ENCODE data around the gene MEIKIN.
A peak's percentile ranks its signal among the peaks of the same experiment; 100 is the strongest.
"Not testable (repeated sequence)": the region's sequence is repeated elsewhere in the genome, so short reads cannot be mapped to it uniquely, and the experiment has no call there.

Gene MEIKIN

DNA sequence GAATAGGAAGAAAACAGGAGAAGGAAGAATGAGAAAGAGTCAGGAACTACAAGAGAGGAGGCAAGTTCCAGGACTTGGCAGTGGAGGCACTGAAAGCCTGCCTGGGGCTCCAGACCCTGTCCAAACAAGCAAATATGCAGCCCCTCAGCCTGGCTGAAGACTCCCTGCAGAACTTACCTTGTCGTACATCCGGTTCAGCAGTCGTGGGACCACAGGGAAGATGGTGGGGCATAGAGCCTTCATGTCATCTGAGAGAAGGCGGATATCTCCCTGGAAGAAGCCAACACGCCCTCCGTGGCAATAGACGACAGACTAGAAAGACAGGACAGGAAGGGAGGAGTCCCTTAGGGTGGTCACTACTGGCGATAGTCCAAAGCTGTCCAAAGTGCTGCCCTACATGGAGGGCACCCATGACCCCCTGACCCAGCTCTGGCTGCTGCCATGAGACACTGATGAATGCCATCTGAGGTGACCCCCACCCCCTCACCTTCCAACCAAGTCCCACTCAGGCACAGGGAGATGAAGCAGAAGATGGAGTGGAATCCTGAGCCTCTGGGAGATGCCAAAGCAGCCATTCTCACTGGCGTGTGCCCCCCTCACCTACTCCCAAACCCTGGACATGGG is 27.7 kb upstream of the MEIKIN start:
- DNase-seq, result no peak

DNA sequence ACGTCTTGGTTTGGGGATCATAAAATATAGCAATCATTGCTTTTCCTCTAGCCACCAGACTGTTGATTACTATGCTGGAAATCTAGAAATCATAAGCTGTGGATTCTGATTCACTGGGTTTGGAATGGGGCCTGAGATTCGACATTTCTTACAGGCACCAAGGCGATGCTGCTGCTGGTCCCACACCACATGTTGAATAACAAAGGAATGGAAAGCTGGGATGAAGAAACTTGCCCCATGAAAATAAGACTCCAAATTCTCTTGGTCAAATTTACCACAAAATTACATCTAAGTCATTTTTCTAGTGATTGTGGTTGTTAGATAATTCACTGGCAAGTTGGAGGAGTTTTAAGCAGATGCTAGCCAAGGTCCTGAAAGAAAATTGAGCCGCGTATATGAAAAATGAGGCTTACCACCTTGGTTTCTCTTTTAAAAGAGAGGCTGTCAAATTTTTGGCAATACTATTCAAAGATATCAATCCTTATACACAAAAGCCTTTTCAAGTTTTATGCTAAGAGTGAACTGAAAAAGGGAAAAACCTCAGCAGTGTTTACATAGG is 23.0 kb upstream of the MEIKIN start:
- no peak for DNase-seq

DNA sequence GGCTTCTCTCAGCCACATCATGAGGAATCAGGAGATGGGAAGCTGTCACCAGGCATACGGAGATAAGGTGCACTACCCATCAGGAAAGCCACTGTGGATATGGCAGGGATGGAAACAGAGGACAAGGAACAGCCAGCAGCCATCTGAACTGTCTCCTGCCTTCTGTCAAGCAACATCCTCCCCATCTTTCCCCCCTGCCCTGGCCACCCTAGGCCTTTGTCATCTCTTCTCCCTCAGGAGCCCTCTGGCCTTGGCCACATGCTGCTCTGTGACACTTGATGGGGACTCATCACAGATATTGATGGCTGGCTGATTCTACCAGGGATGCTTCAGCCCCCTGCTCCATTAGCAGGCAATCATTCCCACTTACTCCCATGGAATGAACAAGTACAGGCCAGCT is 21.1 kb upstream of the MEIKIN start:
- DNase-seq, result no peak

DNA sequence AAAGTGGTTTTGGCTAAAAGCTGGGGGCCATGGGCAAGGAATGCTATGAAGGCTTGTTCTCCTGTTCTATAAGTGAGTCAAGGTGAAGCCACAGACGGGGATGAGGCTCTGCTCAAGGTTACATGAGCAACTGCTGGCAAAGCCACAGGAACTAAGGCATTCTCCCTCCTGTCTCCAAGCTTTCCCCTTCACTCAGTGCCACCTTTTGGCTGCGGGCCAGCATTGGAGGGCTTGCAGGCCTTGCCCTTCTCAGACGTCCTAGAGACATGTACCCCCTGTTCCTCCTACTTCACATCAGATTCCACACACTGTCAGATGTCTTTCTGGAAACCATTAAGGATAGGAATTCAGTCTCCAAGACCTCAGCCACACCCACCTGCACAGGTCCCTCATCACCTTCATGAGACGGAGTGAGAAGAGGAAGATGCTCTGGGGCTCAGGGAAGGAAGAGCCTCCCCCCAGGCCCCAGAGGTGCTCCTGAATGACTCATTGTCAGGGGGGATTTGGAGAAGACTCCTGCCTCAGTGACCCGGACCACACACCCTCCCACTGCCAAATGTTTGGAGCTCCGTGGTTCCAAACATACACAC is 20.5 kb upstream of the MEIKIN start:
- DNase-seq, result no peak

DNA sequence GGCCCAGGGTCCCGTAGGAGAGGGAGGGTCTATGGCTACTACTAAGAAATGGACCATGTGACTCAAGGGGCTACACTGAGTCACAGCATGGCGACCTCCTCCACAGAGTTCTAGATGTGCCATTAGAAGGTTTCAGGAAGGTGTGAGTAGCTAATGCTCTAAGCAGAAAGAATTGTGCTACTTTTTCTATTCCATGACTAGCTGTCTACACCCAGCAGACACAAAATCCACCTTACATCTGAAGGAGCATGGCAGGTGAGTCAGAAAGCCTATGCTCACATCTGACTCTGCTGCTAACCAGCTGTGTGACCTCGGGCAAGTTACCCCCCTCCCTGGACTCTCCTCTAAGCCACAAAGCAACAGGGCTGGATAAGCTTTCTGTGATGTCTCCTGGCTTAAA is 14.4 kb upstream of the MEIKIN start:
- DNase-seq, result no peak

DNA sequence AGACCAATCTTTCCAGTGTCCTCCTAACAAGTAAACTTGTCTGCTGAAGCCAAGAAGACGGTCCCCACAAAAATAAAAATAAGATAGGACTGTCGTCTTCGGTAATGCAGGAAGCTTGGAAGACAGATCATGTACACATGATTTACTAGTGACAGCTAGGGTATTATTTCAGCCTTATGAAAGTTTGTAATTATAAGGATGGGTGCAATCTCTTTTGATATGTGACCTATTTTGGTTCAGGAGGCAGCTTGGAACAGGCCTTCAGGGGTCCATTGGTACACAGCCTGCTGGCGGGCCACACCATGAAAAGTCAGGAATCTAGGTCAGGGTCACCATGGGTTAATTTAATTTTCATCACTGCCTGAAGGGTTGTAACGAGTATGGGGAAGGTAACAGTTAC is 13.7 kb upstream of the MEIKIN start:
- DNase-seq, result no peak

DNA sequence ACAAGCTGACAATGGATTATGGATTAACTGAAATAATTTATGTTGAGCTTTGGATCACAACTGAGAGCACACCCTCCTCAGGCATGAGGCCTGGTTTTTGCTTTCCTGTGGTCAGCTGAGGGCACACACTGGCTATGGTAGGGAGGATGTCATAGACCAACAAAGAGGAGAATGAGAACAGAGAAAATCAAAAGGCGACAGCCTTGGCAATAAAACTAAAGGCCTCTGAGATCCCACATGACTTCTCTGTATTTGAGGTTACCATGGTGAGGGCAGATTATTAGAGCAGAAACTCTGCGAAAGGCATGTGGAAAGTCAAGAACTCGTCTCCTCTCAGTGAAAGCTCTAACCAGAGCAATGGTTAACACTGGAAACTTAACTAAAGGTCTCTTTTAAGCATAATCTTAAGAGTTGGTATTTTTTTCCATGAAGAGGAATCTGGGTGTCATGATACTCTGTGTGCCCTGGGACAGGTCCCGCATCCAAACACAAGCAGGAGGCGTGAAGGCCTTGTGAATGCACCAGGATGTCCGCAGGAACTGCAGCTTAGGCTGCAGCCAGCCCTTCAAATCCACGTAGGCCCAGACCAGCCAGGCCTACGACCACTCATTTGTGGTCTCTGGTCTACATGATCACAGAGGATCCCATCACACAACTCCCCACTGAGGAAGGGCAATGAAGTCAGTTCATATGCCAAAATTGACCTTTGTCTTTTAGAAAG is 12.4 kb upstream of the MEIKIN start:
- DNase-seq, result no peak

DNA sequence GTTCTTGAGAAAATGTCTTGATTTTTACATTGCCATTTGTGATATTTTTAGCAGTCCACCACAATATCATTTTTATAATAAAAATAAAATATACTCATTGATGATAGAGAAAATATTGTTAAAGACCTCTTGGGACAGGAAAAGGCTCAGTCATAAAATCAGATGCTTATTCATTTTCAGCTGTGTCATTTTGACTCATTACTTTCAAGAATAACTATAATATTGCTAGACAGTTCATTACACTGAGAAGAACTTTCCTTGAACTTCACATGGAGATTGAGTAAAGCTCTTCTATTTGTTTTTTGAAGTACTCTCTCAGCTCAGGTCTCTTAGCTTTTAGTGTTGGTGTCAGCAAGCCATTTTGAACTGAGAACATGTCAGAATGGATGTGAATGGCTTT is 8.5 kb upstream of the MEIKIN start:
- DNase-seq, result no peak

DNA sequence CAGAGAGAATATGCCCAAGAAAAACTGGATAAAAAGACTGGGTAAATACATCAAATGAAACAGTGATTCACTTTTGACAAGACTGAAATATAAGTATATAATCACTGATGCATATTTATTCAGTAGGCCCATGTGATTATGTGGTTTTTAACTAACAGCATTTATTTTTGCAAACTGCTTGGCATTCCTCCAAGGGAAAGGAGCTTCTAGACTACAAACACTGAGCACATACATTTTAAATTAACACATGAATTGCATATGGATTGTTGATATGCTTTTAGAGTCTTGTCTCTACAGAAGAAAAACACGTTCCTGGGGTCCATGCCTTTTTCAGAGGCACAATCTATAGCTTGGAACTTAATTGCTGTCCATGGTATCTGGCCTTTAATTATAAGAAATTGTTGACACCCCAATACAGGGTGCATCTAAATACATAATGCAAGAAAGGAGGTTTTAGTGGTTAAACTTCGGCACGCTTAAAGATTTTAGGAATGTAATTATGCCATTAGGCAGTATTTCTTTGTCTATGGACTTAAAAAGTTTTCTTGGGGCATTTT is 6.9 kb upstream of the MEIKIN start:
- DNase-seq, result peak; percentile 30

DNA sequence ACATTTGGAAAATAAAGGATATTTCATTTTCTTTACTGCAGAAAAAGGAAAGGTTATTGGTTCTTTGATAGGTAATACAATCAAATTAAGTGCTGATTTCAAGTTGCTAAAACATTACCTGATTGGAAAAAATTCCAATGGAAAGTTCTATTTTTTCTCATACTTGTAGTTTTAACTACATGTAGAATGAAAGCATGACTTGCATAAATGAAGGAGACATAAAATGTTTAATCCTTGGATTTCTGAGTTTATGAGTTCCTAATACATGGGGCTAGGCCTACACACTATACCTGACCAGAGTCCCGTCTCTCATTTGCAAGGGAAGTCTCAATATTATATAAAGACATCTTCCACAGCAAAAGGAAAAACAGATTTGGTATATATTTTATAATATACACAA is 5.2 kb upstream of the MEIKIN start:
- DNase-seq, result no peak

DNA sequence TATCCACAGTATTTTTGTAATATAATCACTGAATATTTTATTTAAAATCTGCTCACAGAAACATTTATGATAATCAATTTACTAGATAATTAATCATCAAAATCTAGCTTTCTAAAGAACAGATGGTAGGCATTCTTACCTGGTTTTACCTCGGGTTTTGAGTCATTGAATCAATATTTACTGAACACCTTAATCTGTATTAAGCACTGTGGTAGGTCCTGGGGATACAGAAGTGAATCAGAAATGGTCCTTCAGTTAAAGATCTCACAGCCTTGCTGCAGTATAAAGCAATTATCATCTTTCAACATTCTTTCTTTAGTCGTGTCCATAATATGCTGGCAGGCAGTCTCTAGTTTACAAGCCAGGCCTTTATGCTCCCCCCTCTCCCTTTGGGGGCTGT is 2.0 kb upstream of the MEIKIN start:
- no peak for DNase-seq

DNA sequence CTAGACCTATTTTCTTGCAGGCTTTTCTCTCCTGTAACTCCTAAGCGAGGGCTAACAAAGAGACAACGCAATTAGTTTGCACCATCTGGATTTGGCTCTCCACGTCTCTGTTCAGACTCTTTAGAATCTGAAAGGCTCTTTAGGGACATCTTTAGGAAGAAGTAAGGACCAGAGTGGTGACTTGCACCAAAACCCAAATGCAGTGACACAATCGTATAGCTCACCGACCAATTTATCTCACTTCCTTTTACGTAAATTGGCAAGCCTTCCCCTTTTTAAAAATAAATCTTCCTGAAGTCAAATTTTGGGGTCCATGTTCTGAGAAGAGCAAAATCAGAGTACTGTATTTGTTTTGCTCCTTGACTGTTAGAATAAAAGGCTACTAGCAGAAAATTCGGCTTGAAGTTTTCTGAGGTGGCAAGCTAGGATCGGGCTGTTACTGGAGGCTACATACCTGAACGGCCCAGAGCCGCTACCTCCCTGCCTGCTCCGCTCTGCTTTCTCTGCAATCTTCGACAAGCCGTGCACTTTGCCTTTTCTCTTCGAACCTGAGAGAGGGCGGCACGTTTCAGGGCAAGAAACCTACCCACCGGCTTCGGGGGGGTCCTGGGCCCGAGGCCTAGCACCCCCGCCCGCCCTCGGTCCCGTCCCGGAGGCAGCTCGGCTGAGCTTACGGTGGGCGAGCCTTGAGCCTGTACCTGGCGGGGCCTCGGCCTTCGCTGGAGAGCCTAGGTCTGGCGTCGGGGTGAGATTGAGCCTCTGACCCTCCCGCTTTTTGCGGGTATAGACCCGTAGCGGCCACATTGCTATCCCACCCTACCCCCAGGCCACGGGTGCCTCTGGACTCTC is 537 bp downstream of the MEIKIN start:
- no peak for DNase-seq

DNA sequence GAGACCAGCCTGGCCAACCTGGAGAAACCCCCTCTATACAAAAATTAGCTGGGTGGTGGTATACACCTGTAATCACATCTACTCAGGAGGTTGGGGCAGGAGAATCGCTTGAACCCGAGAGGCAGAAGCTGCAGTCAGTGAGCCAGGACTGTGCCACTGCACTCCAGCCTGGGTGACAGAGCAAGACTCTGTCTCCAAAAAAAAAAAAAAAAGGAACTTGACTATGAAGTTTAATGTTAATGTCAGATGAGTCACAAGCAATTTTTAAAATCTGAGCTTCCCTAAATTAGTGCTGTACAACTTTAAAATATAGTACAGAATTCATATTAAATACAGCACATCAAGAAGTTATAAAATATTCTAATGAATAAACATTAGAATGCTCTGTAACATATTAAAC is 1.5 kb downstream of the MEIKIN start:
- no peak for DNase-seq

DNA sequence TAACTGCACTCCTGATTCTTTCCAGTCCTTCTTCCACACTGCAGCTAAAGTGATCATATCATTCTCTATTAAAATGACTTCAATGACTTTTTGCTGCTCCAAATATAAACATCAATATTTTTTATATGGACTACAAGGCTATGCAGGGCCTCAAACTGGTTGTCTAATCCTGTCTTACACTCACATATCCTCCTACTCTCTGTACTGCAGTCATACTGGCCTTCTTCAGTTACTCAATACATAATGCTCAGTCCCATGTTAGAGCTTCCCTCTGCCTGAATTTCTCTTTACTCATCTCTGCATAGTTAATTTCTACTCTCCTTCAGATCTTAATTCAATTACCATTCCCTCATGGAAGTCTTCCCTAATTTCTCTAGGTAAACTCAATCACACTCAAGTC is 3.4 kb downstream of the MEIKIN start:
- DNase-seq, result no peak

DNA sequence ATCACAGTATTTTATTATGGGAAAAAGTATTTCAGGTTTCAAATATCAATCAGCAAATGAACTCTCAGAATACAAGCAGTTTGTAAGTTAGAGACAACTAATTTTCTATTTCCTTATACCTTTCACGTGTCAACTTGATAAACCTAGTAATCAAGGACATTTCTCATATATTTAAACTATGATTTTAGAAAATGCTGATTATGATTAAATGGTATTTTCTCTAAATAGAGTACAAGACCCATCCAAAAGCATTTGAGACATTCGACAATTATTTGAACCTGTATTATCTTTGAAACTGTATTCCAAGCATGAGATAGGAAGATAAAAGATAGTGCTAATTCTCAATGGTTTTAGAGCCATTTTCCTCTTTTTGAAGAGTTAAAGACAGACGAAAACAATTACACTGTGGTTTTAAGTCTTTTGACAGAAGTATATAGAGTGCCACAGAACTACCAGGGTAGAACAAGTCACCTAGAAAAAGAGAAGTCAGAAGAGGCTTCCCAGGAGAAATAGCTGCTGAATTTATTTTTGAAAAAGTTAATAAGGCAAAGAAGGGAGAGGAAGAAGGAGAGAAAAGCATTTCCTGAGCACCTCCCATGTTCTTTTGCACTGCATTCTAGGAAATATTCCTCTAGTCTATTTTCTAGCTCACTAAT is 5.6 kb downstream of the MEIKIN start:
- DNase-seq, result no peak

DNA sequence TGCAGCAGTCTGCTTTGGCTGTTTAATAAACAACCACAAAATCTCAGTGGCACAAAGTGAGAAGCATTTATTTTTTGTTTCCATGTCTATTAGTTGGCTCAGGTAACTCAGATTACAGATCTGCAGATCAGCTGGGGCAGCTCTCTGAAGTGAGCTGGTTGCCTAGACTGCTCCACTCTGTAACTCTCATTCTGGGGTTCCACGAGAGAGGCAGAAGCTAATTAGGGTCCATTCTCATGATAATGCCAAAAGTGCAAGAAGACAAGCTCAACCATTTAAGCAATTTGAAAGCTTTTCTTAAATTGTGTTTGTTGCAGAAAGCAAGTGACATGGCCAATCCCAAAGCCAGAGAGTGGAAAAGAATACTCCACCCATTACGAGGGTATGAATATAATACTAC is 13.2 kb downstream of the MEIKIN start:
- DNase-seq, result no peak

DNA sequence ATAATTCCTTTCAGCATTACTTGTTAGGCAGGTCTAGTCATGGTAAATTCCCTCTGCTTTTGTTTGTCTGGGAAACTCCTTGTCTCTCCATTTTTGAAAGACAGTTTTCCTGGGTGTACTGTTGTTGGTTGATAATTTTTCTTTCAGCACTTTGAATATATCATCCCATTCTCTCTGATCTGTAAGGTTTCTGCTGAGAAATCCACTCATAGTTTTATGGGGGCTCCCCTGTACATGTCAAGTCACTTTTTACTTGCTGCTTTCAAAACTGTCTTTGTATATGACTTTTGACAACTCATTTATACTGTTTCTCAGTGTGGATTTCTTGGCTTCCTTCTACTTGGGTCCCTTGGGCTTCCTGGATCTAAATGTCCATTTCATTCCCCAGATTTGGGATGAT is 16.5 kb downstream of the MEIKIN start:
- DNase-seq, result no peak

DNA sequence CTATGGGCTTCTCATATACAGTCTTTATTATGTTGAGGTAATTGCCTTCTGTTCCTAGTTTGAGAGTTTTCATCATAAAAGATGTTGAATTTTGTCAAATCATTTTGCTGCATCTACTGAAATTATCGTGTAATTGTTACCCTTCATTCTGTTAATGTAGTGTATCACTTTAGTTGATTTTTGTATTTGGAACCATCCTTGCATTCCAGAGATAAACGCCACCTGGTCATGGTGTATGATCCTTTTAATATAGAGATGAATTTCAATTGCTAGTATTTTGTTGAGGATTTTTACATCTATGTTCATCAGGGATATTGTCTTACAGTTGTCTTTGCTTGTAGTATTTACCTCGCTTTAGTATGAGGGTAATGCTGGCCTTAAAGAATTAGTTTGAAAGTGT is 19.3 kb downstream of the MEIKIN start:
- DNase-seq, result no peak

DNA sequence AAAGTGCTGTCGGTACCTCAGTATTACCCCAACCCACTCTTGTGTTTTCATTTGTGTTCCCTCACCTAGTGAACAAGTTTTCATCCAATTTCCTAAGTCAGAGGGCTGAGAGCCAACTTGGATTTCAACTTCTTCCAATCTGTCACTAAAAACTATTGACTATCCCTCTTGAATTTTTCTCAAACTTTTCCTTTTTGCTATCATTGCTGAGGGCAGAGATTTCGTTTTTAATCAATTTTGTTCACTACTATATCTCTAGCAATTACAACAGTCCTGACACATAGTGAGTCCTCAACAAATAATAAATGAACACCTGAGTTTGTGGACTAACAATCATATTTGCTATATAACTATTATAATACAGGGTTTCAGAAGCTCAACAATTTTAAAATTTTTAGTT is 29.0 kb downstream of the MEIKIN start:
- DNase-seq, result no peak

DNA sequence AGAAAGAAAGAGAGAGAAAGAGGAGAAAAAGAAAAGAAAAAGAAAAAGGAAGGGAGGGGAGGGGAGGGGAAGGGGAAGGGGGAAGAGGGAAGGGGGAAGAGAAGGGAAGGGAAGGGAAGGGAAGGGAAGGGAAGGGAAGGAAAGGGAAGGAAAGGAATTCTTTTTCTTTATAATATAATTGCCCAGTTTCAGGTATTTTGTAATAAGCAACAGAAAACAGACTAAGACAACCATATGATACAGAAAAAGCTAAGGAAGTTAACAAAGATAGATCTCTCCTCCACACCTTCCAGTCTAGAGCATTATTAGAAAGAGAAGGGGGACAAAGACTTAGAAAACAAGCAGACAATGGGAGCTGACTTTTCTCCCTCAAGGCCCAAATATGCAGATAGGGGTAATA is 31.0 kb downstream of the MEIKIN start:
- DNase-seq, result no peak

DNA sequence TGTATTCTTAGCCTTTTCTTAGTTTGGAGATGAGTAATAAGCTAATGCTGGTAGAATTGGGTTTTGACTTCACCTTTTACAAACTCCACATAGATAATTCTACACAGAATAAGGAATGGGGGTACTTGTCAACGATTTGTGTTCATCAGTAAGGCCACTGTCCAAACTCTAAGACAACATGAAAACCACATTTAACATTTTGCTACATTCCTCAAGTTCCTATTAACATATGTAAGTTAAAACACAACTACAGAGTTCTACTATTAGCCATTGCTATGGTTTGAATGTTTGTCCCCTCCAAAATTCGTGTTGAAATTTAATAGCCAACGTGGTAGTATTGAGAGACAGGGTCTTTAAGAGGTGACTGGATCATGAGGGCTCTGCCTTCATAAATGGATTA is 31.9 kb downstream of the MEIKIN start:
- no peak for DNase-seq

DNA sequence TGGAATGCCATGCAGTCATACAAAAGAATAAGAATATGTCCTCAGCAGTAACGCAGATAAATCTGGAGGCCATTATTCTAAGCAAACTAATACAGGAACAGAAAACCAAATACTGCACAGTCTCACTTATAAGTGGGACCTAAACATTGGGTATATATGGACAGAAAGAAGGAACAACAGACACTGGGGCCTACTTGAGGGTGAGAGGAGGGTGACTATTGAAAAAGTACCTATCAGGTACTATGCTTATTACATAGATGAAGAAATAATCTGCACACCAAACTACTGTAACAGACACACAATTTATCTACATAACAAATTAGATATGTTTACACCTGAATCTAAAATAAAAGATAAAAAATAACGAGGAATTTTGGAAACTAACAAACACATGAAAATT is 38.8 kb downstream of the MEIKIN start:
- DNase-seq, result no peak

DNA sequence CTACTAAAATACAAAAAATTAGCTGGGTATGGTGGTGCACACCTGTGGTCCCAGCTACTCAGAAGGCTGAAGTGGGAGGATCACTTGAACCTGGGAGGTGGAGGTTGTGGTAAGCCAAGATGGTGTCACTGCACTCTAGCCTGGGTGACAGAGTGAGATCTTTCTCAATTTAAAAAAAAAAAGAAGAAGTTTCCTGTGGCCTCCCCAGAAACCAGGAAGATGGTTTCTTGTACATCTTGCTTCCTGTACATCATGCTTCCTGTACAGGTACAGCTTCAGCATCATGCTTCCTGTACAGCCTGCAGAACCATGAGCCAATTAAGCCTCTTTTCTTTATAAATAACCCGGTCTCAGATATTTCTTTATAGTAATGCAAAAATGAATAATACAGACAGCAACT is 43.2 kb downstream of the MEIKIN start:
- not testable (repeated sequence) for DNase-seq
